Ectodermal cell (in vitro differentiated cells): Measurements from ENCODE around the gene IQGAP2.

ENCODE experiments used
- H3K27ac ChIP-seq: 2 replicates; pipeline ENCODE4 v1.7.0; 2013; ENCODE audit warnings: mild to moderate bottlenecking, low read depth, low read length; ENCODE audit not compliant: insufficient read depth, poor library complexity, severe bottlenecking
- H3K27me3 ChIP-seq: 2 replicates; pipeline ENCODE4 v1.7.0; 2013; ENCODE audit warnings: mild to moderate bottlenecking, low read length; ENCODE audit not compliant: insufficient read depth, control insufficient read depth, poor library complexity, severe bottlenecking
- H3K36me3 ChIP-seq: one replicate; pipeline ENCODE4 v1.7.0; 2013; ENCODE audit warnings: low read length; ENCODE audit not compliant: control insufficient read depth, insufficient read depth
- H3K4me1 ChIP-seq: one replicate; pipeline ENCODE4 v1.7.0; 2013; ENCODE audit warnings: low read length; ENCODE audit not compliant: control insufficient read depth, insufficient read depth
- H3K4me3 ChIP-seq: 2 replicates; pipeline ENCODE4 v1.7.0; 2013; ENCODE audit warnings: low read depth, low read length, control low read depth; ENCODE audit not compliant: insufficient read depth
- H3K9me3 ChIP-seq: 2 replicates; pipeline ENCODE4 v1.7.0; 2013; ENCODE audit warnings: mild to moderate bottlenecking, low read length, moderate library complexity; ENCODE audit not compliant: control insufficient read depth
- WGBS, 2 experiments: methylation state at CpG; one replicate each; pipeline ENCODE4 v1.1.7; 2013; ENCODE audit warnings: missing lambda C conversion rate in 2 of 2; 5-methylcytosine and 5-hydroxymethylcytosine counted together

Gene IQGAP2

GRCh38 chr5:76485511-76485910 lies 82.4 kb downstream of the IQGAP2 start:
- Histone ChIP-seq H3K36me3 (no peaks in the 10 kb centered on the region), H3K9me3 (no peaks in the 10 kb centered on the region), H3K4me3 (no peak overlapping the region), H3K4me1 (peaks cover 15% of the 10 kb centered on the region), H3K27ac (no peak overlapping the region), H3K27me3 (no peaks in the 10 kb centered on the region)

GRCh38 chr5:76487386-76487785 lies 84.3 kb downstream of the IQGAP2 start:
- whole genome bisulfite sequencing, 2 experiments: 94 to 95% methylated on average over 3 to 4 of the region's 4 CpGs
- no peak overlapping the region for H3K27ac ChIP-seq
- H3K4me3 ChIP-seq: no peak overlapping the region
- peaks cover 30% of the 10 kb centered on the region for H3K4me1 ChIP-seq
- no peaks in the 10 kb centered on the region for H3K36me3 ChIP-seq
- H3K27me3 ChIP-seq: no peaks in the 10 kb centered on the region
- no peaks in the 10 kb centered on the region for H3K9me3 ChIP-seq

GRCh38 chr5:76487821-76488220 lies 84.7 kb downstream of the IQGAP2 start:
- no peak overlapping the region for H3K4me3 ChIP-seq
- H3K9me3 ChIP-seq: no peaks in the 10 kb centered on the region
- H3K27ac ChIP-seq: no peak overlapping the region
- 90 to 93% methylated on average over 1 of the region's 1 CpG for WGBS, 2 experiments
- peaks cover 30% of the 10 kb centered on the region for H3K4me1 ChIP-seq
- H3K27me3 ChIP-seq: no peaks in the 10 kb centered on the region
- H3K36me3 ChIP-seq: no peaks in the 10 kb centered on the region

- Histone ChIP-seq H3K4me3 (no peak overlapping the region), H3K9me3 (no peaks in the 10 kb centered on the region), H3K36me3 (no peaks in the 10 kb centered on the region), H3K27ac (no peak overlapping the region), H3K4me1 (peaks cover 35% of the 10 kb centered on the region), H3K27me3 (no peaks in the 10 kb centered on the region)
- WGBS, 2 experiments: 84 to 89% methylated on average over 6 of the region's 6 CpGs
Observed at GRCh38 chr5:76488969-76489368, 85.9 kb downstream of the IQGAP2 start.

GRCh38 chr5:76489877-76490688 lies 87.0 kb downstream of the IQGAP2 start:
- WGBS, 2 experiments: 26 to 37% methylated on average over 6 to 7 of the region's 7 CpGs
- Histone ChIP-seq H3K9me3 (no peaks in the 10 kb centered on the region), H3K36me3 (no peaks in the 10 kb centered on the region), H3K4me1 (peaks cover 35% of the 10 kb centered on the region), H3K27ac (no peak overlapping the region), H3K27me3 (no peaks in the 10 kb centered on the region), H3K4me3 (no peak overlapping the region)

- Histone ChIP-seq H3K4me1 (peaks cover 35% of the 10 kb centered on the region), H3K4me3 (no peak overlapping the region), H3K27ac (no peak overlapping the region), H3K9me3 (no peaks in the 10 kb centered on the region), H3K36me3 (no peaks in the 10 kb centered on the region), H3K27me3 (no peaks in the 10 kb centered on the region)
Observed at GRCh38 chr5:76490960-76491359, 87.9 kb downstream of the IQGAP2 start.

- H3K36me3 ChIP-seq: no peaks in the 10 kb centered on the region
- 60 to 79% methylated on average over 6 of the region's 6 CpGs for WGBS, 2 experiments
- H3K27ac ChIP-seq: no peak overlapping the region
Observed at GRCh38 chr5:76492819-76493189, 89.7 kb downstream of the IQGAP2 start.

GRCh38 chr5:76493190-76493837 lies 90.2 kb downstream of the IQGAP2 start:
- H3K9me3 ChIP-seq: no peaks in the 10 kb centered on the region
- peaks cover 35% of the 10 kb centered on the region for H3K4me1 ChIP-seq
- WGBS, 2 experiments: 80 to 90% methylated on average over 7 to 8 of the region's 8 CpGs
- no peaks in the 10 kb centered on the region for H3K27me3 ChIP-seq
- no peaks in the 10 kb centered on the region for H3K36me3 ChIP-seq
- H3K4me3 ChIP-seq: no peak overlapping the region
- H3K27ac ChIP-seq: no peak overlapping the region

More at GRCh38 chr5:76492819-76493189, 89.7 kb downstream of the IQGAP2 start:
- Histone ChIP-seq H3K4me3 (no peak overlapping the region), H3K4me1 (peaks cover 35% of the 10 kb centered on the region), H3K9me3 (no peaks in the 10 kb centered on the region), H3K27me3 (no peaks in the 10 kb centered on the region)

GRCh38 chr5:76494201-76494600 lies 91.1 kb downstream of the IQGAP2 start:
- H3K27me3 ChIP-seq: no peaks in the 10 kb centered on the region
- 92 to 98% methylated on average over 4 of the region's 4 CpGs for WGBS, 2 experiments
- no peak overlapping the region for H3K4me3 ChIP-seq
- H3K9me3 ChIP-seq: no peaks in the 10 kb centered on the region
- peaks cover 29% of the 10 kb centered on the region for H3K4me1 ChIP-seq
- H3K27ac ChIP-seq: no peak overlapping the region
- H3K36me3 ChIP-seq: no peaks in the 10 kb centered on the region

- Histone ChIP-seq H3K27ac (no peak overlapping the region), H3K4me3 (no peak overlapping the region), H3K27me3 (no peaks in the 10 kb centered on the region), H3K36me3 (no peaks in the 10 kb centered on the region), H3K4me1 (peaks cover 16% of the 10 kb centered on the region), H3K9me3 (no peaks in the 10 kb centered on the region)
- WGBS, 2 experiments: 89 to 94% methylated on average over 2 to 4 of the region's 4 CpGs
Observed at GRCh38 chr5:76495870-76496269, 92.8 kb downstream of the IQGAP2 start.
